ENCODE results near the gene ATP2B2.
"Not testable (repeated sequence)": the region's sequence is repeated elsewhere in the genome, so short reads cannot be mapped to it uniquely, and the experiment has no call there.

Gene ATP2B2

GRCh38 chr3:10382892-10383849 is 122.2 kb downstream of the ATP2B2 start:
- no peaks in the 10 kb centered on the region for H3K4me1 ChIP-seq (ENCODE audit: control insufficient read depth in 2 of 2, insufficient read depth in 1 of 2, low read depth in 1 of 2, low read length in 2 of 2)
- H3K27ac ChIP-seq (replicated peaks; ENCODE audit: low read length), result no peak overlapping the region
- H3K14ac ChIP-seq (ENCODE audit: low read length), result no peak overlapping the region
- no peak overlapping the region for H3K4me3 ChIP-seq (ENCODE audit: low read length in 2 of 2)
- H3K36me3 ChIP-seq (replicated peaks in 1 of 2; ENCODE audit: control insufficient read depth in 2 of 2, insufficient read depth in 2 of 2, low read length in 2 of 2), result no peaks in the 10 kb centered on the region
- no peak overlapping the region for H3K9ac ChIP-seq (ENCODE audit: low read depth, low read length, poor library complexity)
- no peak overlapping the region for H4K91ac ChIP-seq (ENCODE audit: low read depth, low read length, poor library complexity)
- no CpG with 5 or more reads among the region's 4 CpGs for WGBS, 2 donors (ENCODE audit: extremely low coverage in 2 of 2, insufficient read length in 2 of 2, insufficient replicate concordance in 1 of 2)
- H3K9me3 ChIP-seq (replicated peaks in 1 of 2; ENCODE audit: control insufficient read depth in 2 of 2, insufficient read depth in 1 of 2, low read depth in 1 of 2, low read length in 2 of 2), result peaks cover 0 to 16% of the 10 kb centered on the region in 2 donors
- no peak overlapping the region for H2BK120ac ChIP-seq (ENCODE audit: low read depth, low read length)
- no peak overlapping the region for H2BK5ac ChIP-seq (ENCODE audit: low read length)
- no peak overlapping the region for H3K23ac ChIP-seq (ENCODE audit: low read depth, low read length, poor library complexity)
- H3K4me2 ChIP-seq (ENCODE audit: insufficient read depth, low read length, poor library complexity, severe bottlenecking), result no peak overlapping the region
- H3K4ac ChIP-seq (ENCODE audit: low read length), result no peak overlapping the region
- no peaks in the 10 kb centered on the region for H3K79me1 ChIP-seq (ENCODE audit: low read depth, low read length)
- H3K18ac ChIP-seq (ENCODE audit: low read length), result no peak overlapping the region
- H2AFZ ChIP-seq (ENCODE audit: low read length), result no peak overlapping the region
- H3K27me3 ChIP-seq (ENCODE audit: control insufficient read depth in 3 of 3, insufficient read depth in 3 of 3, low read depth in 1 of 3, low read length in 3 of 3), result peaks cover 0 to 25% (median 0%) of the 10 kb centered on the region in 3 experiments
- H2BK12ac ChIP-seq (ENCODE audit: low read length), result no peak overlapping the region
- no peak overlapping the region for H2BK15ac ChIP-seq (ENCODE audit: low read length)
- no peak overlapping the region for H2AK5ac ChIP-seq (ENCODE audit: low read depth, low read length)
- DNase-seq (ENCODE audit: low spot score), result no peak
- H4K8ac ChIP-seq (ENCODE audit: low read depth, low read length), result no peak overlapping the region

- DNase-seq (ENCODE audit: low spot score); H3K14ac ChIP-seq (ENCODE audit: low read length); H3K18ac ChIP-seq (ENCODE audit: low read length); H3K4ac ChIP-seq (ENCODE audit: low read length); H3K9ac ChIP-seq (ENCODE audit: low read depth, low read length, poor library complexity); H3K4me1 ChIP-seq (ENCODE audit: control insufficient read depth in 2 of 2, insufficient read depth in 1 of 2, low read depth in 1 of 2, low read length in 2 of 2); H2BK5ac ChIP-seq (ENCODE audit: low read length); H2AK5ac ChIP-seq (ENCODE audit: low read depth, low read length); H4K91ac ChIP-seq (ENCODE audit: low read depth, low read length, poor library complexity); H2AFZ ChIP-seq (ENCODE audit: low read length); H3K27ac ChIP-seq (replicated peaks; ENCODE audit: low read length); H2BK120ac ChIP-seq (ENCODE audit: low read depth, low read length); H4K8ac ChIP-seq (ENCODE audit: low read depth, low read length); H3K4me2 ChIP-seq (ENCODE audit: insufficient read depth, low read length, poor library complexity, severe bottlenecking); H2BK12ac ChIP-seq (ENCODE audit: low read length); H3K23ac ChIP-seq (ENCODE audit: low read depth, low read length, poor library complexity); H3K36me3 ChIP-seq (replicated peaks in 1 of 2; ENCODE audit: control insufficient read depth in 2 of 2, insufficient read depth in 2 of 2, low read length in 2 of 2); H2BK15ac ChIP-seq (ENCODE audit: low read length); H3K4me3 ChIP-seq (ENCODE audit: low read length in 2 of 2); H3K9me3 ChIP-seq (replicated peaks in 1 of 2; ENCODE audit: control insufficient read depth in 2 of 2, insufficient read depth in 1 of 2, low read depth in 1 of 2, low read length in 2 of 2); H3K79me1 ChIP-seq (ENCODE audit: low read depth, low read length): not testable (repeated sequence)
- H3K27me3 ChIP-seq (ENCODE audit: control insufficient read depth in 3 of 3, insufficient read depth in 3 of 3, low read depth in 1 of 3, low read length in 3 of 3), result peaks cover 0 to 28% (median 0%) of the 10 kb centered on the region in 3 experiments
- WGBS, 2 donors (ENCODE audit: extremely low coverage in 2 of 2, insufficient read length in 2 of 2, insufficient replicate concordance in 1 of 2), result no CpG with 5 or more reads among the region's 3 CpGs
These were observed 122.9 kb downstream of the ATP2B2 start for GRCh38 chr3:10382445-10382844.

- no CpG with 5 or more reads among the region's 4 CpGs for WGBS, 2 donors (ENCODE audit: extremely low coverage in 2 of 2, insufficient read length in 2 of 2, insufficient replicate concordance in 1 of 2)
- Histone ChIP-seq H3K36me3 (replicated peaks in 1 of 2; ENCODE audit: control insufficient read depth in 2 of 2, insufficient read depth in 2 of 2, low read length in 2 of 2) (no peaks in the 10 kb centered on the region), H3K4ac (ENCODE audit: low read length) (no peak overlapping the region), H2BK12ac (ENCODE audit: low read length) (no peak overlapping the region), H3K79me1 (ENCODE audit: low read depth, low read length) (no peaks in the 10 kb centered on the region), H3K14ac (ENCODE audit: low read length) (no peak overlapping the region), H4K8ac (ENCODE audit: low read depth, low read length) (no peak overlapping the region), H3K27me3 (ENCODE audit: control insufficient read depth in 3 of 3, insufficient read depth in 3 of 3, low read depth in 1 of 3, low read length in 3 of 3) (peaks cover 0 to 37% (median 0%) of the 10 kb centered on the region in 3 experiments), H2BK5ac (ENCODE audit: low read length) (no peak overlapping the region), H3K23ac (ENCODE audit: low read depth, low read length, poor library complexity) (no peak overlapping the region), H3K9me3 (replicated peaks in 1 of 2; ENCODE audit: control insufficient read depth in 2 of 2, insufficient read depth in 1 of 2, low read depth in 1 of 2, low read length in 2 of 2) (peaks cover 0 to 3% of the 10 kb centered on the region in 2 donors), H2AFZ (ENCODE audit: low read length) (no peak overlapping the region), H3K4me1 (ENCODE audit: control insufficient read depth in 2 of 2, insufficient read depth in 1 of 2, low read depth in 1 of 2, low read length in 2 of 2) (no peaks in the 10 kb centered on the region), H3K4me2 (ENCODE audit: insufficient read depth, low read length, poor library complexity, severe bottlenecking) (no peak overlapping the region), H3K18ac (ENCODE audit: low read length) (no peak overlapping the region), H2AK5ac (ENCODE audit: low read depth, low read length) (no peak overlapping the region), H3K4me3 (ENCODE audit: low read length in 2 of 2) (no peak overlapping the region), H2BK120ac (ENCODE audit: low read depth, low read length) (no peak overlapping the region), H4K91ac (ENCODE audit: low read depth, low read length, poor library complexity) (no peak overlapping the region), H3K27ac (replicated peaks; ENCODE audit: low read length) (no peak overlapping the region), H3K9ac (ENCODE audit: low read depth, low read length, poor library complexity) (no peak overlapping the region), H2BK15ac (ENCODE audit: low read length) (no peak overlapping the region)
- DNase-seq (ENCODE audit: low spot score), result no peak
These were observed 124.0 kb downstream of the ATP2B2 start for GRCh38 chr3:10381336-10381735.

- no peak overlapping the region for H2BK120ac ChIP-seq (ENCODE audit: low read depth, low read length)
- H2BK15ac ChIP-seq (ENCODE audit: low read length), result no peak overlapping the region
- no peak overlapping the region for H3K4me2 ChIP-seq (ENCODE audit: insufficient read depth, low read length, poor library complexity, severe bottlenecking)
- no peak for DNase-seq (ENCODE audit: low spot score)
- H3K36me3 ChIP-seq (replicated peaks in 1 of 2; ENCODE audit: control insufficient read depth in 2 of 2, insufficient read depth in 2 of 2, low read length in 2 of 2), result no peaks in the 10 kb centered on the region
- no peak overlapping the region for H3K27ac ChIP-seq (replicated peaks; ENCODE audit: low read length)
- peaks cover 0 to 41% (median 0%) of the 10 kb centered on the region in 3 experiments for H3K27me3 ChIP-seq (ENCODE audit: control insufficient read depth in 3 of 3, insufficient read depth in 3 of 3, low read depth in 1 of 3, low read length in 3 of 3)
- H2AK5ac ChIP-seq (ENCODE audit: low read depth, low read length), result no peak overlapping the region
- no peak overlapping the region for H4K91ac ChIP-seq (ENCODE audit: low read depth, low read length, poor library complexity)
- peaks cover 0 to under 1% of the 10 kb centered on the region in 2 donors for H3K9me3 ChIP-seq (replicated peaks in 1 of 2; ENCODE audit: control insufficient read depth in 2 of 2, insufficient read depth in 1 of 2, low read depth in 1 of 2, low read length in 2 of 2)
- no peaks in the 10 kb centered on the region for H3K4me1 ChIP-seq (ENCODE audit: control insufficient read depth in 2 of 2, insufficient read depth in 1 of 2, low read depth in 1 of 2, low read length in 2 of 2)
- H3K23ac ChIP-seq (ENCODE audit: low read depth, low read length, poor library complexity), result no peak overlapping the region
- no peak overlapping the region for H4K8ac ChIP-seq (ENCODE audit: low read depth, low read length)
- H3K14ac ChIP-seq (ENCODE audit: low read length), result no peak overlapping the region
- no peak overlapping the region for H2BK12ac ChIP-seq (ENCODE audit: low read length)
- no peak overlapping the region for H3K9ac ChIP-seq (ENCODE audit: low read depth, low read length, poor library complexity)
- H3K79me1 ChIP-seq (ENCODE audit: low read depth, low read length), result no peaks in the 10 kb centered on the region
- no peak overlapping the region for H2BK5ac ChIP-seq (ENCODE audit: low read length)
- no peak overlapping the region for H3K4me3 ChIP-seq (ENCODE audit: low read length in 2 of 2)
- no CpG with 5 or more reads among the region's 3 CpGs for WGBS, 2 donors (ENCODE audit: extremely low coverage in 2 of 2, insufficient read length in 2 of 2, insufficient replicate concordance in 1 of 2)
- no peak overlapping the region for H3K18ac ChIP-seq (ENCODE audit: low read length)
- H2AFZ ChIP-seq (ENCODE audit: low read length), result no peak overlapping the region
- no peak overlapping the region for H3K4ac ChIP-seq (ENCODE audit: low read length)
These were observed 124.5 kb downstream of the ATP2B2 start for GRCh38 chr3:10380906-10381305.
